Activated naive CD4-positive, alpha-beta T cell treated with anti-CD3 and anti-CD28 coated beads, Interleukin-2, amount 50 U/mL, for 72 hours (primary cell): ENCODE measurements around the gene KIAA0232. TPM values are rescaled to one million over a fixed set of nuclear protein-coding genes. Genes with fewer than 3 reads are reported as not detected.
"Not testable (repeated sequence)": the region's sequence is repeated elsewhere in the genome, so short reads cannot be mapped to it uniquely, and the experiment has no call there.

Source experiments
- ATAC-seq, 2 donors: fragments of 150-1000 bp; cut with Tn5 transposase; 2 replicates each; pipeline ENCODE4 v1.10.0; 2021; ENCODE audit warnings: mild to moderate bottlenecking in 2 of 2, moderate library complexity in 2 of 2
- DNase-seq, 2 donors: peaks; one replicate each; pipeline ENCODE4 v3.0.0; 2021 to 2022; ENCODE audit warnings: low spot score in 2 of 2
- H3K27ac Mint-ChIP-seq, 2 donors: one replicate each; pipeline ENCODE4 v1.8.0; 2022; ENCODE audit warnings: mild to moderate bottlenecking in 2 of 2, mixed read lengths in 2 of 2
- H3K36me3 Mint-ChIP-seq, 2 donors: one replicate each; pipeline ENCODE4 v1.8.0; 2022; ENCODE audit warnings: mixed read lengths in 2 of 2
- H3K9me3 Mint-ChIP-seq, 2 donors: one replicate each; pipeline ENCODE4 v1.8.0; 2022; ENCODE audit warnings: mixed read lengths in 2 of 2
- total RNA-seq, 2 donors: library from RNA; stranded (reverse); gene quantifications; one replicate each; pipeline ENCODE4 v1.2.3, GENCODE V29; 2022

KIAA0232 gene
- total RNA-seq, 2 donors from 2014 or later: 10.2 to 12.4 TPM

DNA sequence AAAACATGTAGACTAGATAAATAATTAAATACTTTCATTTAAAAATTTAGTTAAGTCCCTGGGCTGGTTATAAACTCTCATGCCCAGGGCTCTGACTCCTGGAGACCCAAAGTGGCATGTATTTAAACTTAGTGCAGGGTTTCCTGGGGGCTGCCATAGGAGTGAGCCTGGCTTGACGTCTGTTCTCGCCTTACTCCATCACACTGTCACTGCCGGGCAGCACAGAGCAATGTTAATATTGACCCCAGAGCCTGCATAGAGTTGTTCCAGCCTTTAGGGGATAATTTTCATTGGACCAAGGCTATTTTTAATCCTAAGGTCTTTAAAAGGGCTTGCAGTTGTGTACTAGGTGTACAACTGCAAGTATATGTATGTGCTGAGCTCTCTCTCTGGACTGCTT, 31.2 kb downstream of the KIAA0232 start:
- Mint-ChIP-seq H3K36me3 (peaks cover 10 to 26% of the 10 kb centered on the region in 2 donors), H3K9me3 (peaks cover 4 to 5% of the 10 kb centered on the region in 2 donors), H3K27ac (no peak overlapping the region)
- DNase-seq: no peak
- ATAC-seq: no peak

DNA sequence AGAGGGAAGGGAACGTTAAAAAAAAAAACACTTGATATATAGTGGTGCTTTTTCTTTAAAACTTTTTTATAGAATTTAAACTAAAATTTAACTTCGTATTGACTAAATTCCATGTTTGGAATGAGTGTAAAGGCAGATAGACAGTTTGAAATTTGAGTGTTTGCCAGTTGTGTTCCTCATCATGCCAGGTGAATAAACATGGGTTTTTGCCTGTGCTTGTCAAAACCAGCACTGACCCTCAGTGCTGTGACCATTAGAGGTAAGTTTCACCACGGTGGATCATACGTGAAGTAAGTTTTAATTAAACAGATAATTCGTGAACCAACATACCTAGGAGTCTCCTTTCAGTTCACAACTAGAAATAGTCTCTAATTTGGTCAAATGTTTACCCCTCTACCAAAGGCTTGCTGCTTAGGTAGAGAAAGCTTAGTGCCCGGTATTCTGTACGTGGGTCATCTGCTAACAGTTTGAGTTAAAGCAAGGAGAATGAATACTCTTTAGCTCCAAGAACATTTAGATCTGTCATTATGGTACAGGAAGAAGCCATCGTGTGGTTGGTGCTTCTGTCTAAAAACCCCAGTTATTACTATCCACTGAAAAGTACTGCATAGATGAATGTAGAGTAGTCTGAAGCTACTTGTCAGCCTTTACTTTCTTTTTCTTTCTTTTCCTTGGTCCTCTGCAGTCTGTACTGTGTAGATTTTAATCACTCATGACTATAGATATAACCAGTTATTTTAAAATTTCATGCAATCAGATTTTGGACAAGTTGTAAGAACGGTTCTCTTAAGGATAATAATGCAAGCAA, 32.7 kb downstream of the KIAA0232 start:
- Mint-ChIP-seq H3K36me3 (peaks cover 25 to 41% of the 10 kb centered on the region in 2 donors), H3K27ac (no peak overlapping the region), H3K9me3 (peaks cover 12 to 19% of the 10 kb centered on the region in 2 donors)
- DNase-seq (no peak), ATAC-seq (no peak)

DNA sequence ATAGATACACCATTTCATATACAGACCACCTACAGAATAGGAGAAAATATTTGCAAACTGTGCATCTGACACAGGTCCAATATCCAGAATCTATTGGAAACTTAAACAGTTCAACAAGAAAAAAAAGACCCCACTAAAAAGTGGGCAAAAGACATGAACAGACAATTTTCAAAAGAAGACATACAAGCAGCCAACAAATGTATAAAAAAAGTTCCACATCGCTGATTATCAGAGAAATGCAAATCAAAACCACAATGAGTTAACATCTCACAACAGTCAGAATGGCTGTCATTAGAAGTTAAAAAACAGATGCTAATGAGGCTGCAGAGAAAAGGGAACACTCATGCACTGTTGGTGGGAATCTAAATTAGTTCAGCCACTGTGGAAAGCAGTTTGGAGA, 36.8 kb downstream of the KIAA0232 start:
- H3K36me3 Mint-ChIP-seq: peaks cover 26 to 43% of the 10 kb centered on the region in 2 donors
- no peak for ATAC-seq
- H3K9me3 Mint-ChIP-seq: peaks cover 12 to 21% of the 10 kb centered on the region in 2 donors

DNA sequence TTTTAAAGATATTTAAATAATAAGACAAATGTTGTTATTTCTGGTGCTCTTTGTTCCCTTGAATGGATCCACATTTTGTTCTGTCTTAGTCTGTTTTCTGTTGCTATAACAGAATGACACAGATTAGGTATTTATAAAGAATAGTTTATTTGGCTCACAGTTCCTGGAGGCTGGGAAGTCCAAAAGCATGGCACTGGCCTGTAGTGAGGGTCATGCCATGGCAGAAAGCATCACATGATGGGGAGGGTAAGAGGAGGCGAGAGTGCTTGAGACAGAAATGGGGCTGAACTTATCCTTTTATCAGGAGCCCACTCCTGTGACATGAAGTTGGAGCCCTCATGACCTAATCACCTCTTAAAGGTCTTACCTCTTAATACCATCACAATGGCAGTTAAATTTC, 38.2 kb downstream of the KIAA0232 start:
- DNase-seq: no peak
- H3K27ac Mint-ChIP-seq: no peak overlapping the region
- H3K36me3 Mint-ChIP-seq: peaks cover 31 to 43% of the 10 kb centered on the region in 2 donors
- no peak for ATAC-seq
- peaks cover 12 to 21% of the 10 kb centered on the region in 2 donors for H3K9me3 Mint-ChIP-seq

More for the DNA sequence above, 36.8 kb downstream of the KIAA0232 start:
- no peak for DNase-seq
- no peak overlapping the region for H3K27ac Mint-ChIP-seq

DNA sequence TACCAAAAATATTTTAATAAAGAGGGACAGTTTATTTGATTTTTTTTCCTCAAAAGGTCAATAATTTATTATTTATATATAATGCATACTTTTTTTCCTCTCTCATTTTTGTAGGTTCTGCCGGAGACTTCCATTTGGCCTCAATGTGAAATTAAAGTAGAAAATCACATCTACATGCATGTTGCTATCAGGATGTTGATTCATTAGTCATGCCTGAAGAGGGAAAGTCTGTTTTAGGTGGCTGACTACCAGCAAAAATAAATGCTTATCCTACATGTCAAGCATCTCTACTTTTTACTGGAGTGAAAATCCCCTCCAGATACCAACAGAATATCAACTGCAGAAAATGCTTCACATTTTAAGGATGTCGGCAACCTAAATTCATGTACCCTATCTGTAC, 41.5 kb downstream of the KIAA0232 start:
- DNase-seq: no peak
- H3K36me3 Mint-ChIP-seq: peaks cover 14 to 17% of the 10 kb centered on the region in 2 donors

GRCh38 chr4:6824772-6825402, 42.4 kb downstream of the KIAA0232 start:
- peaks cover 3 to 5% of the 10 kb centered on the region in 2 donors for H3K9me3 Mint-ChIP-seq
- DNase-seq (no peak), ATAC-seq (no peak)
- H3K36me3 Mint-ChIP-seq: peaks cover 6 to 9% of the 10 kb centered on the region in 2 donors
- peak overlapping the region in 1 of 2 donors; percentile 46 for H3K27ac Mint-ChIP-seq

More for the DNA sequence above, 41.5 kb downstream of the KIAA0232 start:
- ATAC-seq: no peak
- Mint-ChIP-seq H3K27ac (no peak overlapping the region), H3K9me3 (peaks cover 8 to 13% of the 10 kb centered on the region in 2 donors)

DNA sequence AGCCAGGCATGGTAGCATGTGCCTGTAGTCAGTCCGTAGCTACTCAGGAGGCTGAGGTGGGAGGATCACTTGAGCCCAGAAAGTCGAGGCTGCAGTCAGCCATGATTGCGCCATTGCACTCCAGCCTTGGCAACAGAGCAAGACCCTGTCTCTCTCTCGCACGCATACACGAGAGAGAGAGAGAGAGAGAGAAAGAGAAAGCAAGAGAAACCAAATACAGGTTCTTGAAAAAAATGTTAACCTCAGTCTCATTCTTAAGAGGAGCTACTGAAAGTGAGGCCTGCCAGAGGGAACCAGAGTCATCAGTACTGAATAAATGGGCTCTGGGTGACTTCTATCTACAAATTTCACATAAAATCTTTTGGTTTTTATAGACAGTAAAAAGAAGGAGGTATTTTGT, 42.9 kb downstream of the KIAA0232 start:
- Mint-ChIP-seq H3K9me3 (no peaks in the 10 kb centered on the region), H3K27ac (peak overlapping the region in 1 of 2 donors; percentile 46), H3K36me3 (peaks cover under 1 to 5% of the 10 kb centered on the region in 2 donors)
- DNase-seq: no peak
- no peak for ATAC-seq

DNA sequence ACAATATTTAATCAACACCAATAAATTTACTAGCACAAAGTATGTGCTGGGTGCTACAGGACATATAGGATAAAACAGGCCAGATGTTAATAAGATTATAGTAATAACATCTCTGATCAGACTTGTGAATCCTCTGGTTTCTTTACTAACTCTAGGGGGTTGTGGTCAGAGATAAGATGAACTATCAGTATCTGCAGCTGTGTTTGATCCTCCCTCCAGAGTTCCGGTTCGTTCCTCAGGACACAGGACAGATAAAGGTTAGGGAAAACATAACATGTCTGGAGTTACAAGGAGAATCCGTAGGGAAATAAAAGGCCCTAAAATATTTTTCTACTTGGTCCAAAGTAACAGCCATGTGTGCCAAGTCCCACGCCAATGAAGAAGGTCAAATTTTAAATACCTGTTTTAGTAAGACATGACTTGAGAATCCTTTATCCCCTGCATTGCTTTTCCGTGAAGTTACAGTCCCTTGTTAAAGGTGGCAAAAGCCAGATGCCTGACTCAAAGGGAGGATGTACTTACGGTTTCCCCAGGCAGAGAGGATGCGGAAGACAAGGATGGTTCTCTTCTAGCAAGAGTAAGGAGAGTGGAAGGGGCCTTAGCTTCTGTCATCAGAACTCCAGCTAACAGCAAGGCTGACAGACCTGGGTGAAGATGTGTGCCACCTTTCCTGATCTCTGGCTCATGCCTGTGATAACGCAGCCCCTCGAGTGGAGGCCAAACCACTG, 44.4 kb downstream of the KIAA0232 start:
- DNase-seq (no peak), ATAC-seq (no peak)
- Mint-ChIP-seq H3K27ac (no peak overlapping the region), H3K9me3 (no peaks in the 10 kb centered on the region), H3K36me3 (peaks cover 5 to 8% of the 10 kb centered on the region in 2 donors)

DNA sequence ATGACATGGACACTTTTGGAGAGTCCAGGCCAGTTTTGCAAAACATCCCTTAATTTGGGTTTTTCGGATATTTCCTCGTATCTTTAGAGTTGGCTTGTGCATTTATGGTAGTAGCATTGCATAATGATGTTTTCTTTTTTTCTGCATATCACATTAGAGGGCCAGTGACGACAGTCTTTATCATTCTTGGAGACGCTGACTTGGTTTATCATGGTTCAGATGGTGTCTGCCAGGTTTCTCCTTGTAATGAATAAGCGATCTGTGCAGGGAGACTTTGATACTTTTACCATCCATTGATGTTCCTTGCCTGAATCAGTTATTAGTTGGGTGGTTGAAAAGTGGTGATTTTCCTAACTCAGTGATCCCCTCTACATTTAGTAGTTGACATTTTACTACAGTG, 46.6 kb downstream of the KIAA0232 start:
- Mint-ChIP-seq H3K36me3 (peaks cover 5 to 13% of the 10 kb centered on the region in 2 donors), H3K27ac (peak overlapping the region in 1 of 2 donors; percentile 25), H3K9me3 (no peaks in the 10 kb centered on the region)
- ATAC-seq (no peak), DNase-seq (no peak)

GRCh38 chr4:6834867-6835266, 52.3 kb downstream of the KIAA0232 start:
- H3K36me3 Mint-ChIP-seq: peaks cover 0 to 27% of the 10 kb centered on the region in 2 donors
- H3K27ac Mint-ChIP-seq: no peak overlapping the region
- no peaks in the 10 kb centered on the region for H3K9me3 Mint-ChIP-seq
- DNase-seq (no peak), ATAC-seq (no peak)

GRCh38 chr4:6835616-6836015, 53.1 kb downstream of the KIAA0232 start:
- peaks cover 0 to 27% of the 10 kb centered on the region in 2 donors for H3K36me3 Mint-ChIP-seq
- not testable (repeated sequence) for ATAC-seq, DNase-seq, H3K27ac Mint-ChIP-seq, H3K9me3 Mint-ChIP-seq

DNA sequence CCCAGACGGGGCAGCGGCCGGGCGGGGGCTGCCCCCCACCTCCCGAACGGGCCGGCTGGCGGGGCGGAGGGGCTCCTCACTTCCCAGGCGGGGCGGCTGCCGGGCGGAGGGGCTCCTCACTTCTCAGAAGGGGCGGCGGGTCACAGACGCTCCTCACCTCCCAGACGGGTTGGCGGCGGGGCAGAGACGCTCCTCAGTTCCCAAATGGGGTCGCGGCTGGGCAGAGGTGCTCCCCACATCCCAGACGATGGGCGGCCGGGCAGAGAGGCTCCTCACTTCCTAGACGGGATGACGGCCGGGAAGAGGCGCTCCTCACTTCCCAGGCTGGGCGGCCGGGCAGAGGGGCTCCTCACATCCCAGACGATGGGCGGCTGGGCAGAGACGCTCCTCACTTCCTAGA, 54.6 kb downstream of the KIAA0232 start:
- not testable (repeated sequence) for H3K27ac Mint-ChIP-seq, H3K9me3 Mint-ChIP-seq, ATAC-seq, DNase-seq
- peaks cover 0 to 20% of the 10 kb centered on the region in 2 donors for H3K36me3 Mint-ChIP-seq

DNA sequence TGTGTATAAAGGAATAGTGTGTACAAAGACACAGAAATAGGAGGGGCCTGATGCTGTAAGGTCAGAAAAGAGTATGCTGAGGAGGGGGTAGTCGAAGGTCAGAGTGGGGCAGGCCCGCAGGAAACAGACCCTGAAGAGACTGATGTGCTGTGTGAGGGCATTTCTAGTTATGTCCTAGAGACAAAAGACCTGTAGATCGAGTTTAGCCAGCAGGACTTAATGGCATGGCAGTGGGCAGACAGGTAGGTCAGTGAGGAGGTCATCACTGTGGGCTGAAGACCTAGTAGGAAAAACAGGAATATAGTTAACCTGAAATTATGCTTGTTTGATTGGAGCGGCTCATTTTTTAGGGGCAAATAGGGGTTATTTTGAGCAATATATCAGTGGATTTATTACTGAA, 57.1 kb downstream of the KIAA0232 start:
- Mint-ChIP-seq H3K36me3 (peaks cover 0 to 15% of the 10 kb centered on the region in 2 donors), H3K27ac (no peak overlapping the region), H3K9me3 (no peaks in the 10 kb centered on the region)
- DNase-seq: no peak
- no peak for ATAC-seq

- Mint-ChIP-seq H3K9me3 (no peaks in the 10 kb centered on the region), H3K27ac (no peak overlapping the region), H3K36me3 (peaks cover 0 to 14% of the 10 kb centered on the region in 2 donors)
- ATAC-seq (no peak), DNase-seq (no peak)
These were observed 57.8 kb downstream of the KIAA0232 start for GRCh38 chr4:6840062-6840976.

- DNase-seq (no peak), ATAC-seq (no peak)
- no peak overlapping the region for H3K27ac Mint-ChIP-seq
- H3K9me3 Mint-ChIP-seq: no peaks in the 10 kb centered on the region
- peaks cover 6 to 13% of the 10 kb centered on the region in 2 donors for H3K36me3 Mint-ChIP-seq
These were observed 62.5 kb downstream of the KIAA0232 start for GRCh38 chr4:6845027-6845426.

GRCh38 chr4:6845574-6845973, 63.0 kb downstream of the KIAA0232 start:
- no peak for DNase-seq
- H3K36me3 Mint-ChIP-seq: peaks cover 6 to 15% of the 10 kb centered on the region in 2 donors
- ATAC-seq: no peak

More at GRCh38 chr4:6845574-6845973, 63.0 kb downstream of the KIAA0232 start:
- Mint-ChIP-seq H3K27ac (no peak overlapping the region), H3K9me3 (no peaks in the 10 kb centered on the region)
